Measurements from ENCODE around the gene KIR2DL4.
"Not testable (repeated sequence)": the region's sequence is repeated elsewhere in the genome, so short reads cannot be mapped to it uniquely, and the experiment has no call there.

Gene KIR2DL4

DNA sequence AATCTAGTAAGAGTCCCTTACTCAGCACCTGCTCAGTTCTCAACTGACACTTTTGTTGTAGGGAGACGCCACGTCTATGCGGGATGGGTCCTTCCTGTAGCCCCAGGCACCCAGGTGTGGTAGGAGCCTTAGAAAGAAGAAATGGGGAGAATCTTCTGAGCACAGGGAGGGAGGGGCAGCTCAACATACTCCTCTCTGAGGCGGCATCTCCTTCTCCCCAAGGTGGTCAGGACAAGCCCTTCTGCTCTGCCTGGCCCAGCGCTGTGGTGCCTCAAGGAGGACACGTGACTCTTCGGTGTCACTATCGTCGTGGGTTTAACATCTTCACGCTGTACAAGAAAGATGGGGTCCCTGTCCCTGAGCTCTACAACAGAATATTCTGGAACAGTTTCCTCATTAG is 1.2 kb downstream of the KIR2DL4 start:
- no peak for DNase-seq (ENCODE audit: low spot score)

GRCh38 chr19:54805665-54806515 is 2.5 kb downstream of the KIR2DL4 start:
- no peak for DNase-seq (ENCODE audit: low spot score)

DNA sequence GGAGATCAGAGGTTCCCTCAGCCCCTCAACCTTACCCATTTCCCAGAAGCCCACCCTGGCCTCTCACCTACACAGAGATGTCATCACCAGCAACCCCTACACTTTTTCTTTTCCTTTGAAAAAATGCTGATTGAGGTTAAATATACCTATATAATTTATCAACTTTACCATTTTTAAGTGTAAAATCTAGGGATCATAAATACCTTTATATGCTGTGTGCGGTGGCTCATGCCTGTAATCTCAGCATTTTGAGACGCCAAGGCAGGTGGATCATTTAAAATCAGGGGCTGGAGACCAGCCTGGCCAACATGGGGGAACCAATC is 3.1 kb downstream of the KIR2DL4 start:
- no peak for DNase-seq (ENCODE audit: low spot score)

DNA sequence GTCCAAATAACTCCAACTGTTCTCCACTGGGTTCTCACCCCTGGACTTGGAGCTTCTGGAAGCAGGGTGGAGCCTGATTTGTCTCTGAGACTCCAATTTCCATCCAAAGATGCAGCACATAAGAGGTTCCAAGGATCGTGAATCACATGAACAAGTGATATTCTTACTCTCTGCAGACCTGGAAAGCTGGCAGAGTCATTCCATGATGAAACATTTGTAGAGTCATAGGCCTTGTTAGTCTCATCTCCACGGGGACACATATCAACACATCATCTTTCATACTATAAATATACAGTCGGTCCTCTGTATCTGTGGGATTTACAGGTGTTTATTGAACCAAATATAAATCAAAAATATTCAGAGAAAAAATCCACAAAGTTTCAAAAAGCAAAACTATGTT is 11.2 kb downstream of the KIR2DL4 start:
- not testable (repeated sequence) for DNase-seq (ENCODE audit: low spot score)

DNA sequence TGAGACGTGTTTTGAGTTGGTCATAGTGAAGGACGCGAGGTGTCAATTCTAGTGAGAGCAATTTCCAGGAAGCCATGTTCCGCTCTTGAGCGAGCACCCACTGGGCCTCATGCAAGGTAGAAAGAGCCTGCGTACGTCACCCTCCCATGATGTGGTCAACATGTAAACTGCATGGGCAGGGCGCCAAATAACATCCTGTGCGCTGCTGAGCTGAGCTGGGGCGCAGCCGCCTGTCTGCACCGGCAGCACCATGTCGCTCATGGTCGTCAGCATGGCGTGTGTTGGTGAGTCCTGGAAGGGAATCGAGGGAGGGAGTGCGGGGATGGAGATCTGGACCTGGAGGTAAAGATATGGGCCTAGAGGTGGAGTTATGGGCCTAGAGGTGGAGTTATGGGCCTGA is 12.8 kb downstream of the KIR2DL4 start, which contains the start of gene KIR3DL1:
Gene KIR3DL1, plus strand, starts transcription at position 218 of the 400 bp plus-strand sequence.
- not testable (repeated sequence) for DNase-seq (ENCODE audit: low spot score)

DNA sequence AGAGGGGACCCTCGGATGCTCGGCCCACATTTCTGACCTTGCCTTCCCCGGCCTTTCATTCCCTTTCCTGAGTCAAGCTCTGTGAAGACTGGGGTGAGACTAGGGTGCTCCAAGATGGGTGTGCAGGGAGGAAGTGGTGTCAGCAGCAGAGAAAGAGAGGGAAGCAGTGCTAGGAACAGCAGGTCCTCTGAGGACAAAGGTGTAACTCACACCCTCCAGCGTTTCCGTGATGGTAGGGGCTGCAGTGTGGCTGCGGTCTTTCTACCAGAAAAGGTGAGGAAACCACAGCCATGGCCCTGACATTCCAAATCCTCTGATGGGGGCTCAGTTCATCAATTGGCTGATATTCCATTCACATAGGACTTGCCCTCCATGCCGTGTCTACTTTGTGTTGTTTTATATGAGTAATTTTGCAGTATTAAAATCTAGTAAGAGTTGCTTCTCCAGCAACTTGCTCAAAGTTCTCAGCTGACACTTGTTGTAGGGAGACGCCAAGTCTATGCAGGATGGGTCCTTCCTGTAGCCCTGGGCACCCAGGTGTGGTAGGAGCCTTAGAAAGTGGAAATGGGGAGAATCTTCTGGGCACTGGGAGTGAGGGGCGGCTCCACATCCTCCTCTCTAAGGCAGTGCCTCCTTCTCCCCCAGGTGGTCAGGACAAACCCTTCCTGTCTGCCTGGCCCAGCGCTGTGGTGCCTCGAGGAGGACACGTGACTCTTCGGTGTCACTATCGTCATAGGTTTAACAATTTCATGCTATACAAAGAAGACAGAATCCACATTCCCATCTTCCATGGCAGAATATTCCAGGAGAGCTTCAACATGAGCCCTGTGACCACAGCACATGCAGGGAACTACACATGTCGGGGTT is 14.5 kb downstream of the KIR2DL4 start:
- DNase-seq (ENCODE audit: low spot score) = no peak

DNA sequence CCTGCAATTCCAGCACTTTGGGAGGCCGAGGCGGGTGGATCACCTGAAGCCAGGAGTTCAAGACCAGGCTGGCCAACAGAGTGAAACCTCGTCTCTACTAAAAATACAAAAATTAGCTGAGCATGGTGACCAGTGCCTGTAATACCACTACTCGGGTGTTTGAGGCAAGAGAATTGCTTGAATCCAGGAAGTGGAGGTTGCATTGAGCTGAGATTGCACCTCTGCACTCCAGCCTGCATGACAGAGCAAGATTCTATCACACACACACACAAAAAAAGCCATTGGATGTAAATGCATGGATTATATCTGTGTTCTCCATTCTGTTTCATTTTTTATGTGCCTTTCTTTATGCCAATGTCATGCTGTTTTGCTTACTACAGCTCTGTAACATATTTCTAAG is 21.0 kb downstream of the KIR2DL4 start:
- not testable (repeated sequence) for DNase-seq (ENCODE audit: low spot score)

- not testable (repeated sequence) for DNase-seq (ENCODE audit: low spot score)
Observed at GRCh38 chr19:54825326-54825725, 21.9 kb downstream of the KIR2DL4 start.

DNA sequence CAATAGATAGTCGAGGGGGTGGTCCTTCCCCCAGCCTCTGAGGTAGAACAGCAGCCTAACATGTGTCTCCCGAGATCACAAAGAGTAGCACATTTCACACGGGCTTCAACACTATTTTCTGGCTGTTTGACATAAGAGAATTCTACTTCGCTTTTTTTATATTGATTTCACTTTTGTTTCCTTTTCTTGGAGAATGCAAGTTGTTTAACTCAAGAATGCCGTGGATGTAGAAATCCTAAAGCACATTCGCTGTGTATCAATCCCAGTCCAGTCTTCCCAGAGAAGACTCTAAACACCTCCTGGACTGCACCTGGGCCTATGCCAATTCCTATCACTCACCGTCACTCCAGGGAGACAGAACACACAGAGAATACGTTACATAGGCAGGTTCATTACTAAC is 24.7 kb downstream of the KIR2DL4 start:
- DNase-seq (ENCODE audit: low spot score) = not testable (repeated sequence)

DNA sequence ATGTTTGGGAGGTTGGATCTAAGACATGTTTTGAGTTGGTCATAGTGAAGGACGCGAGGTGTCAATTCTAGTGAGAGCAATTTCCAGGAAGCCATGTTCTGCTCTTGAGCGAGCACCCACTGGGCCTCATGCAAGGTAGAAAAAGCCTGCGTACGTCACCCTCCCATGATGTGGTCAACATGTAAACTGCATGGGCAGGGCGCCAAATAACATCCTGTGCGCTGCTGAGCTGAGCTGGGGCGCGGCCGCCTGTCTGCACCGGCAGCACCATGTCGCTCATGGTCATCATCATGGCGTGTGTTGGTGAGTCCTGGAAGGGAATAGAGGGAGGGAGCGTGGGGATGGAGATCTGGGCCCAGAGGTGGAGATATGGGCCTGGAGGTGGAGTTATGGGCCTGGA is 29.1 kb downstream of the KIR2DL4 start, which contains the start of gene KIR2DS4:
Gene KIR2DS4, plus strand, starts transcription at position 181 of the 400 bp plus-strand sequence.
- not testable (repeated sequence) for DNase-seq (ENCODE audit: low spot score)

DNA sequence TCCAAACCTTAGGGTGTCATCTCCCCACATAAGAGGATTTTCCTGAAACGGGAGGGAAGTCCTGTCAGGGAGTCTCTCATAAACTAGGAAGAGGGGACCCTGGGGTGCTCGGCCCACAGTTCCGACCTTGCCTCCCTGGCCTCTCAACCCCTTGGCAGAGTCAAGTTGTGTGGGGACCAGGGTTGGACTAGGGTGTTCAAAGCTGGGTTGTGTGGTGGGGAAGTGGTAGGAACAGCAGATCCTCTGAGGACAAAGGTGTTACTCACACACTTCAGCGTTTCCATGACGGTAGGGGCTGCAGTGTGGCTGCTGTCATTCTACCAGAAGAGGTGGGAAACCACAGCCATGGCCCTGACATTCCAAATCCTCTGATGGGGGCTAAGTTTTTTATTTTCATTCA is 31.7 kb downstream of the KIR2DL4 start:
- not testable (repeated sequence) for DNase-seq (ENCODE audit: low spot score)

GRCh38 chr19:54837522-54837921 is 34.1 kb downstream of the KIR2DL4 start:
- DNase-seq (ENCODE audit: low spot score) = not testable (repeated sequence)

- not testable (repeated sequence) for DNase-seq (ENCODE audit: low spot score)
Observed at GRCh38 chr19:54843171-54843570, 39.8 kb downstream of the KIR2DL4 start.

GRCh38 chr19:54850061-54850640 is 46.7 kb downstream of the KIR2DL4 start, which contains the start of gene KIR3DL2:
Gene KIR3DL2, plus strand, starts transcription at chr19:54850443. Its CDS starts 33 bp downstream, at chr19:54850476.
- DNase-seq (ENCODE audit: low spot score) = not testable (repeated sequence)

GRCh38 chr19:54850930-54851329 is 47.5 kb downstream of the KIR2DL4 start:
- no peak for DNase-seq (ENCODE audit: low spot score)

DNA sequence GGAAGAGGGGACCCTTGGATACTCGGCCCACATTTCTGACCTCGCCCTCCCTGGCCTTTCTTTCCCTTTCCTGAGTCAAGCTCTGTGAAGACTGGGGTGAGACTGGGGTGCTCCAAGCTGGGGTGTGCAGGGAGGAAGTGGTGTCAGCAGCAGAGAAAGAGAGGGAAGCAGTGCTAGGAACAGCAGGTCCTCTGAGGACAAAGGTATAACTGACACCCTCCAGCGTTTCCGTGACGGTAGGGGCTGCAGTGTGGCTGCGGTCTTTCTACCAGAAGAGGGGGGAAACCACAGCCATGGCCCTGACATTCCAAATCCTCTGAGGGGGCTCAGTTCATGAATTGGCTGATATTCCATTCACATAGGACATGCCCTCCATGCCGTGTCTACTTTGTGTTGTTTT is 47.9 kb downstream of the KIR2DL4 start:
- no peak for DNase-seq (ENCODE audit: low spot score)

DNA sequence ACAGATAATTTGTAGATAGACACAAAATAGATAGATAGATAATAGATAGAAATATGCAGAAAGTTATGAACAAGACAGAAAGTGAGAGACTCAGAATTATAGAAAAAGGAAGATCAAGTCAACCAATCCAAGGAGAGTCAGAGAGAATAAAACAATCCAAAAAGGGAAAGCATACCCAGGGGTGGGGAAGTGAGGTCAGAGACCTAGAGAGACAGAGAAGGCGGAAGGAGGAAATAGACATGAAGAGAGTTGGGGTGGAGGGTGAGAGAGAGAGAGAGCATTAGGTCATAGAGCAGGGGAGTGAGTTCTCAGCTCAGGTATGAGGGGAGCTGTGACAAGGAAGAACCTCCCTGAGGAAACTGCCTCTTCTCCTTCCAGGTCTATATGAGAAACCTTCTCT is 51.8 kb downstream of the KIR2DL4 start:
- DNase-seq (ENCODE audit: low spot score) = not testable (repeated sequence)

DNA sequence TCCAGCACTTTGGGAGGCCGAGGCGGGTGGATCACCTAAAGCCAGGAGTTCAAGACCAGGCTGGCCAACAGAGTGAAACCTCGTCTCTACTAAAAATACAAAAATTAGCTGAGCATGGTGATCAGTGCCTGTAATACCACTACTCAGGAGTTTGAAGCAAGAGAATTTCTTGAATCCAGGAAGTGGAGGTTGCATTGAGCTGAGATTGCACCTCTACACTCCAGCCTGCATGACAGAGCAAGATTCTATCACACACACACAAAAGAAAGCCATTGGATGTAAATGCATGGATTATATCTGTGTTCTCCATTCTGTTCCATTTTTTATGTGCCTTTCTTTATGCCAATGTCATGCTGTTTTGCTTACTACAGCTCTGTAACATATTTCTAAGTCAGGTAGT is 55.1 kb downstream of the KIR2DL4 start:
- not testable (repeated sequence) for DNase-seq (ENCODE audit: low spot score)

- DNase-seq (ENCODE audit: low spot score) = not testable (repeated sequence)
Observed at GRCh38 chr19:54859421-54859820, 56.0 kb downstream of the KIR2DL4 start.

GRCh38 chr19:54863459-54863858 is 60.0 kb downstream of the KIR2DL4 start:
- not testable (repeated sequence) for DNase-seq (ENCODE audit: low spot score)
